ENCODE measurements around the gene CFAP61.

DNA sequence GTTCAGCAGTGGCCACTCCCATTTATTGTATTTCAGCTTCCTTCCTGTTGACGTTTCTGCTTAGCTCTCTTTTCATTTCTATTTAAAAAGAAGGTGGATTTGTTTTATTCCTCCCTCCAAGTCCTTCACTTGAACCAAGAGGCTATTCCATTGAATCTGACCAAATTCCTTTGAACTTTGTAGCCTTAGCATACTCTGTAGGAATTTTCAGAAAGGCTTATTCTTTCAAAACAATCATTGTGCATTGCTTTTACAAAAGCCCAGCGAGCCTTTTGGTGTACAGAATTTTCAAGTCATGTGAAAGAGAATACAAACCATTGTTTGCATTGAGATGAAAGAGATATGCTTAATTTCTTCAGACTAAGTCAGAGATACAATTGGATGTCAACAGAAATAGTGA, 164.6 kb downstream of the CFAP61 start:
- TF ChIP-seq CTCF (conservative IDR thresholded peaks at IDR 0.05; ENCODE audit: low read length) (no peak), EZH2phosphoT487 (IDR thresholded peaks at IDR 0.05; ENCODE audit: borderline replicate concordance) (no peak)

Data from Loucy (cell line).